HG03469 (cell line): ENCODE data around the gene APRT.
"Not testable (repeated sequence)": the region's sequence is repeated elsewhere in the genome, so short reads cannot be mapped to it uniquely, and the experiment has no call there.

Experiments used
- ATAC-seq: cut with Tn5 transposase; IDR thresholded peaks from one replicate; pipeline ENCODE4 v1.9.1; 2021; ENCODE audit warnings: mild to moderate bottlenecking, moderate library complexity, moderate number of reproducible peaks; ENCODE audit not compliant: unreplicated experiment

The APRT gene

GRCh38 chr16:88775825-88776224 is 35.9 kb downstream of the APRT start:
- ATAC-seq = no peak

DNA sequence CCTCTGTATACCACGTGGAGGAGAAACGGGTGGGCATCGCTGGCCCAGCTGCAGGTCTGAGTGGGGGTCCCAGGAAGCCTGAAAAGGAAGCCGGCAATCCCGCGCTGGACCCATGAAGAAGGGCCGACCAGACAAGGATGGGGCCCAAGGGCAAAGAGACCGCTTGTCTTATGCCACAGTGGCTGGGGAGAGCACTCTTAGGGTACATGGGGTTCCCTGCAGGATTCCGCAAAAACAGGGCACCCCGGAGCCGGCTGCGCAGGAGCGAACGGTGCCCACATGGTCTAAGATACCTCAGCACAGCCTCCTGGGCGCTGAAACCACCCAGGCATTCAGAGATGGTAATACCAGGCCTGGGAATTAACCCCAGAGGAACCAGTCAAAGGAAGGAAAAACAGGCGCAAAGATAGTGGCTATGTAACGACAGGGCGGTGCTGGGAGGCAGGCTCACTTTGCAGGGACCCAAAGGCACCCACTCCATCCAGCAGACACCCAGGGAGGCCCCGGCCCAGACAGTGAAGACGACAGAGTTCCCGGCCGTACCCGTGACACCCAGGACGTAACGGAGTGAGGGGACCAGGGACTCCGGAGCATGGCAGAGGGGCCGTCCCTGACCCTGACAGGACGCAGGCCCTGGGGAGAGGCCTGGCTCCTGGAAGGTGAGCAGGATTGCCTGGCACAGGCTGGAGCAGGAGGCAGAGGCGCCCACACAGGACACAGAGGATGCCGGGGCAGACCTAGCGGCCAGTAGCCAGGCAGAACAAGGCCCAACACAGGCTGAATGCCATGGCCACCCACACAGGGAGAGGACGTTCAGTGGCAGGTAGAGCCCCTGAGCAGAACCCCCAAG is 37.0 kb downstream of the APRT start:
- no peak for ATAC-seq

DNA sequence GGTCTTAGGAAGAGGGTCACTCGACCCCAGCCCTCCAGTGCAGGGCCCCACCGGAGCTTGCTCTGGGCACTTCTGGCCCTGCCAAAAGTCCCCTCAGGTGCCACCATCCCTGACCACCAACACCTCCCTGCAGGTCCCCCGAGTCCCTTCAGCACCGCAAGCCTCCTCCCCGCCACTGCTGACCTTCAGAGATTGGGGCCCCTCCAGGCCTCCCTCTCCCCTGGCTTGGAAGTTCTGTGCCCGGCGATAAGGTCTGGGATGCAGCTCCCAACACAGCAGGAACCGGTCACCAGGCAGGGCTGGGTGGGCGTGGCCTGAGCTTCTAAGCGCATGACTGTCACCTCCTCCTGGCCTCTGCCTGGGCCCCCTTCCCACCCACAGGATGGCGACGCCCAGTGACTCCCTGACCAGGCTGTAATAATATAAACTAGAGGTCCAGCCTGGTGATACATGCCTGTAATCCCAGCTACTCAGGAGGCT is 37.9 kb downstream of the APRT start:
- no peak for ATAC-seq

GRCh38 chr16:88772871-88773811 is 38.6 kb downstream of the APRT start:
- no peak for ATAC-seq

DNA sequence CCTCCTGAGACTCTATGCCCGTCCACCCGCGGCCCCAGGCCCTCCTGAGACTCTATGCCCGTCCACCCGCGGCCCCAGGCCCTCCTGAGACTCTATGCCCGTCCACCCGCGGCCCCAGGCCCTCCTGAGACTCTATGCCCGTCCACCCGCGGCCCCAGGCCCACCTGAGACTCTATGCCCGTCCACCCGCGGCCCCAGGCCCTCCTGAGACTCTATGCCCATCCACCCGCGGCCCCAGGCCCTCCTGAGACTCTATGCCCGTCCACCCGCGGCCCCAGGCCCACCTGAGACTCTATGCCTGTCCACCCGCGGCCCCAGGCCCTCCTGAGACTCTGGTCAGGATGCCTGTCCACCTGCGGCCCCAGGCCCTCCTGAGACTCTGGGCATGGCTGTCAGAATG is 39.9 kb downstream of the APRT start:
- ATAC-seq = not testable (repeated sequence)

- ATAC-seq = no peak
Observed at GRCh38 chr16:88771294-88771772, 40.4 kb downstream of the APRT start.

DNA sequence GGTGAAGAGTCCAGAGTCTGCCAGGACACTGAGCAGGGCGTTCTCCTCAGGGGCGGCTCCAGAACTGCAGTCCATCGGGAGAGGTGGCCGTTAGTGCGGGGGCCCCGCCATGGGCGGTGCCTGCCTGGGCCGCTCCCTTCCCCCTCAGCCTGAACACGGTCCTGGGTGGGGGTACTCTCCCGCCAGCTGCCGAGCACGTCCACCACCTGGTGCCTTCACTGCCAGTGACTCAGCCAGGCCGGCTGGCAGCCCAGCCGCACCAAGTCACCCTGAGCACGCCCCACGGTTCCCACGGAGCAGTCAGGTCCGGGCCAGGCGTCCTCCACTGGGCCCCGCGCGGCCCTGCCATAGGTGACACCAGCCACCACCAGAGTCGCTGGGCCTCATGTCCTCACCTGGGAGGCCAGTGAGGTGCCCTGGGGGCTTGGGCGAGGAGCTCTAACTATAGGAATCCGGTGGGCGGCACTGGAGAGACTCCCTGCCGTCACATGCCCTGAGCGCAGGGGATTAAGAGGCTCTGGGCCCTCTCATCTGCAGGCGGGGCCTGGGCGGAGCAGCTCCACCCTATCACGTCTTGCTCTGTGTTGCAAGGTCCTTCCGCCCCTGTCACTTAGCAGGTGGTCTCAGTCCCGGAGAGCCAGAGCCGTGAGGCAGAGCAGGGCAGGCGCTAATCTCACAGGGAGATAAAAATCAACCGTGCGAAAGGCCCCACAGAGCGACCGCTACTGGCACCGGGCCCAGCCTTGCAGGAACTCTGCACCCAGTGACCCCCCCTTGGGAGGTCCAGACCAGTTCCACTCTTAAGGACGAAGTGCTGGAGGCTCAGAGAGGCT is 41.1 kb downstream of the APRT start:
- no peak for ATAC-seq

DNA sequence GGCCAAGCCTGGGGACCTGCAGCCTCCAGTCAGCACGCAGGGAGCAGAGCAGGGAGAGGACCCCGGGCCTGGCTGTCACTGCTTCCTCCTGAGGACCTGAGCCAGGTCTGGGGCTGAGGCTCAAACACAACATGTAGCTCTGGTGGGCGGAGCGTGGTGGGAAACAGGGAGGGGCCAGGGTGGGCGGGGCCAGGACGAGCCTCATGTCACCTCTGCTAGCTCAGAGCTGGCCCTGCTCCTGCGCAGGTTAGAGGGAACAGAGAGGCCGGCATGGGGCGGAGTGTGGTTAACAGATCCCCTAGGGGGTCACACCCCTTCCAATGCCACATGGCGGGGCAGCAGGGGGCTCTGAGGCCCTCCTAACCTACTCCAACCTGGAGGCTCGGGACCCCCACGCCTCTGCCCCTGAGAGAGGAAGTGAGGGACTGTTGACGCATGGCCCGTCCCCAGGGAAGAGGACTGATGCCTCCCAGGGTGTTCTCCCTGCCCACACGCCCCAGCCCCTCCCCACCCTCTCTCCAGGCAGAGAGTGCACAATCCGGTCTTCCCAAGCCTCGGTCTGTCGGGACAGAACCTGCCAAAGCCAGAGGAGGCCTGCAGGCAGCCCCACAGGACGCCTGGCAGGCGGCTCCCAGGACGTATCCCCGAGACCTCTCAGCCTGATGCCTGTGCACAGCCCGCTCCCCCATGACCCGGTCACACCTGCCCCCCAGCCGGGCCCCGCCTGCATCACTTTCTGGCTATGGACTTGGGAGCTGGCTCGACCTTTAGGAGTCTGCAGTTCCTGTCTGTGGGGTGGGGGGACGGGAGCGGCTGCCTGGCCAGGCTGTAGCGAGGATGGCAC is 41.9 kb downstream of the APRT start:
- ATAC-seq = no peak

DNA sequence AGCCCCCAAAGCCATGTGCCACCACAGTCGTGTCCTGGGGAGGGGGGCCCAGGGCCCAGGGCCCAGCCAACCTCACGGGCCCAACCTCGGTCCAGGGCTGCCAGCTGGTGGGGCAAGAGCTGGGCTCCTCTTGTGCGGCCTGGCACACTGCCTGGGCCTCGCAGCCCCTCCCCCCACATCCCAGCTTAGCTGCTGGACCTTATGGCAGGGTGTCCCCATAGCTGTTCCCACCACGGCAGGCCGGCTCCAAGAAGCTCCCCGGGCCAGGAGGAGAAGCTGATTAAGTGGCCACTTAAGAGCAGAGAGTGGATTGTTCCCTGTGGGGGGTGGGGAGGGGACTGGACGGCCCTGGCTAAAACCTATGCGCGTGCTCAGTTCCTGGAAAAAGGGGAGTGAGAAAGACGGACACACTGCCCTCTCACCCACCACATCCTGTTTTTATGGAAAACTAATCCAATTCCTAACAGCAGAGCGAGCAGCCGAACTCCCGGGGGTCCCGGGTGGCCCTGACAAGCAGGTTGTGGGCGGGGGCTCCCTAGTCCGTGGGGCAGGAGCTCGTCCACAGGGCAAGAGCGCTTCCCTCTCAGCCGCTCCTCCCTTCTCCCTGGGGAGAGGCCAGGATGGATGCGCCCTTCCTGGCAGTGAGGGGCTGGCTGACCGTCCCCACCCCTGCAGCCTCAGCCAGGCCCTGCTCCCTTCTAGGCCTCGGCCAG is 43.5 kb downstream of the APRT start:
- no peak for ATAC-seq

DNA sequence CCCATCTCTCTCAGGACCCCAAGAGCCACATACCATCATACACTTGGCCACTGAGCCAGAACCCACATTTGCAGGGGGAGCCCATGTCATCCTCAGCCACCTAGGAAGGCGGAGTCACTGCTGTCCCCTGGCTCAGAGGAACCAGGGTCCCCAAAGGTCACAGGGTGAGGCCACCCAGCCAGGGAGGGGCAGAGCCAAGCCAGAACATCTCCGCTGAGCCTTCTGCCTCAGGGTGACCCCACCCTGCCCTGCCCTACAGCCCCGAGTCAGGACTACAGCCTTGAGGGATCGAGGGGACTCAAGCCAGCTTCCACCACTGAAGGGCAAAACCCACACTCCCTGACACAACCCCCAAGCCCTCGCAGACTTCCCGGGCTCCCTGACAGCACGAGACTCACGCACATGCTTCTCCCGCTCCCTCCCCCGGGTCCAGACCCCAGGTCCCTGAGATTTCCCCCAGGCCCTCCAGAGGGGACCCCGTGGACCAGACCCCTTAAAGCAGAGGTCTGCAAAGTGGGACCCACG is 44.1 kb downstream of the APRT start:
- no peak for ATAC-seq

- no peak for ATAC-seq
Observed at GRCh38 chr16:88766975-88767374, 44.8 kb downstream of the APRT start.

- ATAC-seq = no peak
Observed at GRCh38 chr16:88764913-88765349, 46.8 kb downstream of the APRT start.

- no peak for ATAC-seq
Observed at GRCh38 chr16:88764080-88764479, 47.6 kb downstream of the APRT start.

DNA sequence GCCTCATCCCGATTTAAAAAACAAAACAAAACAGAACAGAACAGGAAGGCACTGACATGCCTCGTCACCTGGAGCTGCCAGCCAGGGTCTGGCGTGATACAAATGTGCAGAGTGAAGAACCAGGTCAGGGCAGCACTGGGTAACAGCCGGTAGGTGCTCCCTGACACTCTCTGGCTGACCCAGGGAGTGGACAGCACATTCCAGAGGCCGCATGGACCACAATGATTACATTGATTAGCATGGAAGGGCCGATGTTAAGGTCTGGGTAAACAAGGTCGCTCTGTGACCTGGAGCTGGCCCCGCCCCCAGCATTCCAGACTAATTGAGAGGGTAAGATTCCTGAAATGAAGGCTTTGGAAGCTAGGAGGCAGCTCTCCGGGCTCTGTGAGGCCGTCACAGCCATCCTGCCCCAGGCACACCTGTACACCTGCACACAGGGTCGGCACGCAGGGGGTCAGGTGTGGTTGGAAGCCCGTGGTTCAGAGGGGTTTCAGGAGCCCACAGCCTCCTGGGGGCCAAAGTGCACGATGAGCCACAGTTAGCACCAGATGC is 48.1 kb downstream of the APRT start:
- no peak for ATAC-seq

DNA sequence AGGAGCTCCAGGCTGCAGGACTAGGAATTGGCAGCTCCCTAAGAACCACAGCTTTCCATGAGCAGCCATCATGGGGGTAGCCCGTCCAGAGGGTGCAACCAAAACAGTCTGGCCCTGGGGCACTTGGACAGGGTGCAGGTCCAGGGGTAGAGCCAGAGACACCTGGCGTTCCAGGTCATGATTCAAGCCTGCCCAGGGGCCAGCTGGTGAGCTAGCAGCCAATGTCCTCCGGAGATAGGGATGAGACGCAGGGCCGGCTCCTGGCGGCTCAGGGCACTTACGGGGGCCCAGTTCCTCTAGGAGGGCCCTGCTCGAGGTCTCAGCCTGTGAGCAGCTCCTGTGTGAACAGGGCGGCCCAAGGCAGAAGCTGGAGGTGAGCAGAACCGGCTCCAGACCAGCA is 48.8 kb downstream of the APRT start:
- ATAC-seq = no peak

DNA sequence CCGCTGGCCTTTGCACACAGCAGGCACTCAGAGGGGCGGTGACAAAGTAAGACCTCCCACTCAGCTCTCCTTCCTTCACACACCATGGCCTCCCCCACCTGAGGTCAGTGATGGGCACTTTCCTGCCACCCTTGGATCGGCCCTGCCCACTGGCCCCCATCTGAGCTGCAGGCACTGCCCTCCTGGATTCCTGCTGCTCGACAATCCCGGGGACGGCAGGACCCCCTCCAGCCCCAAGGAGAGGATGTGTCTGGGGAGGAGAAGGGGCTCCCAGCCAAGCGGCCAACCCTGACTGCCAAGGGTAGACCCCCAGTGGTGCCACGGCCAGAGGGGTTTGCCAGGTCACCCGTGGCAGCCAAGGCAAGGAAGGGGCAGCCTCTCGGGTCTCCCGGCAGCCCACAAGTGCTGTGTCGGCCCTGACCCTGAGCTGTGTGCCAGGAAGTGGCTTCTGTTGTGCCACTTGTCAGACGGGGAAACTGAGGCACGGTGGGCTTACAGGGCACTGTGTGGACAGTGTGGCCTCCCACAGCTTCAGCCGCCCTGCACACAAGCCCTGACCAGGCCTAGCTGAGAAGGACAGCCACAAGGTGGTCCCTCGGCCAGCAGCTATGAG is 49.4 kb downstream of the APRT start:
- ATAC-seq = no peak

DNA sequence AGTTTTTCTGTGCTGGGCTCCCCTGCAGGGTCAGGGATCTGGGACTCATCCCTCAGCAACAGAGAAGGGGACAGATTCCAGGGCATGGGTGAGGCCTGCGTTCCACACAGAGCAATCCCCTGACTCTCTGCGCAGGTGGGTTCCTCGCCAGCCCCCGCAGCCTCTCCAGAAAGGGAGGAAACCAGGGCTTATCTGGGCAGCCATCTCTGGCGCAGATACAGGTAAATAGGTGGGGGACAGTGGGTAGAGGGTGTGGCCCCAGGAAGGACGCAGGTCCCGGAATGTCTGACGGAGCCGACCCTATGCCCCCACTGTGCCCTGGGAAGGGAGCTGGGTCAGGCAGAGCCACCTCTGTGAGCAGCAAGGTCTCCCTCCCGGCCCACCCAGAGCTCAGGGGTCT is 49.9 kb downstream of the APRT start:
- no peak for ATAC-seq

DNA sequence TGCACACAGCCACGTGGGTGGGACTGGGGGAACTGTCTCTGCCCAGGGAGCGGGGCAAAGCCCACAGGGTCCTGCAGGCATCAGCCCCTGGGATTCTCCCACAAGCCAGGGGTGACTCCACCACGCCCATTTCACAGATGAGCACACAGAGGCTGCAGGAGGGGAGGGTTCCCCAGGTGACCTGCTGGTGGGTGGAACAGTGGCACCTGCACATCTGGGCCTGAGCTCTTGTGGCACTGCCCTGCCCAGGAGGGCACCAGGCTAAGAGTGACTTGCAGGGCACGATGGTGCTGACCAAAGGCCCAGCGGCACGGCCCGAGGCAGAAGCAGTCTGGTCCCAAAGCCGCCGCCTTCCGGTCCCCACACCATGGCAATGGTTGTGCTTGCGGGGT is 50.6 kb downstream of the APRT start:
- no peak for ATAC-seq
